ENCODE measurements around the gene LBP. TPM values are rescaled to one million over a fixed set of nuclear protein-coding genes. Genes with fewer than 3 reads are reported as not detected.

LBP gene
- total RNA-seq, 1 donor = not detected

GRCh38 chr20:38316341-38316740 is 29.9 kb upstream of the LBP start:
- no peak for DNase-seq (ENCODE audit: low read depth)
- H3K4me3 ChIP-seq (ENCODE audit: low read depth, low read length) = no peak overlapping the region
- TF ChIP-seq CTCF (IDR thresholded peaks at IDR 0.05; ENCODE audit: insufficient read depth, low read depth, low read length) = no peak

- TF ChIP-seq CTCF (IDR thresholded peaks at IDR 0.05; ENCODE audit: insufficient read depth, low read depth, low read length) = no peak
- DNase-seq (ENCODE audit: low read depth) = no peak
- no peak overlapping the region for H3K4me3 ChIP-seq (ENCODE audit: low read depth, low read length)
Observed at GRCh38 chr20:38317422-38317821, 28.9 kb upstream of the LBP start.

GRCh38 chr20:38320221-38320620 is 26.1 kb upstream of the LBP start:
- TF ChIP-seq CTCF (IDR thresholded peaks at IDR 0.05; ENCODE audit: insufficient read depth, low read depth, low read length) = no peak
- H3K4me3 ChIP-seq (ENCODE audit: low read depth, low read length) = no peak overlapping the region
- DNase-seq (ENCODE audit: low read depth) = no peak

GRCh38 chr20:38321959-38322598 is 24.2 kb upstream of the LBP start:
- TF ChIP-seq CTCF (IDR thresholded peaks at IDR 0.05; ENCODE audit: insufficient read depth, low read depth, low read length) = peak; percentile 74
- no peak overlapping the region for H3K4me3 ChIP-seq (ENCODE audit: low read depth, low read length)
- DNase-seq (ENCODE audit: low read depth) = peak; percentile 72

GRCh38 chr20:38324159-38324558 is 22.1 kb upstream of the LBP start:
- no peak overlapping the region for H3K4me3 ChIP-seq (ENCODE audit: low read depth, low read length)
- no peak for TF ChIP-seq CTCF (IDR thresholded peaks at IDR 0.05; ENCODE audit: insufficient read depth, low read depth, low read length)
- DNase-seq (ENCODE audit: low read depth) = no peak

GRCh38 chr20:38325167-38325566 is 21.1 kb upstream of the LBP start:
- no peak overlapping the region for H3K4me3 ChIP-seq (ENCODE audit: low read depth, low read length)
- no peak for DNase-seq (ENCODE audit: low read depth)
- no peak for TF ChIP-seq CTCF (IDR thresholded peaks at IDR 0.05; ENCODE audit: insufficient read depth, low read depth, low read length)

GRCh38 chr20:38325905-38326304 is 20.4 kb upstream of the LBP start:
- no peak for TF ChIP-seq CTCF (IDR thresholded peaks at IDR 0.05; ENCODE audit: insufficient read depth, low read depth, low read length)
- H3K4me3 ChIP-seq (ENCODE audit: low read depth, low read length) = no peak overlapping the region
- no peak for DNase-seq (ENCODE audit: low read depth)
